PC-9 (cell line): ENCODE measurements around the gene TMEM98.

Experiments used
- CTCF ChIP-seq: fragments of 200-600 bp; sonication (generic); conservative IDR thresholded peaks from 2 replicates; pipeline ENCODE4 v1.6.1; 2017; ENCODE audit warnings: mixed run types, antibody characterized with exemption, mild to moderate bottlenecking, moderate library complexity
- EZH2 ChIP-seq: fragments of 200-600 bp; sonication (generic); IDR thresholded peaks from 2 replicates; pipeline ENCODE4 v1.8.0; 2017; ENCODE audit warnings: antibody characterized with exemption, low read depth

- TF ChIP-seq CTCF (no peak), EZH2 (no peak)
Measured at GRCh38 chr17:32956240-32956970, 28.5 kb downstream of the TMEM98 start.
